ENCODE results near the gene SLC7A7.
"Not testable (repeated sequence)": the region's sequence is repeated elsewhere in the genome, so short reads cannot be mapped to it uniquely, and the experiment has no call there.

SLC7A7 gene

DNA sequence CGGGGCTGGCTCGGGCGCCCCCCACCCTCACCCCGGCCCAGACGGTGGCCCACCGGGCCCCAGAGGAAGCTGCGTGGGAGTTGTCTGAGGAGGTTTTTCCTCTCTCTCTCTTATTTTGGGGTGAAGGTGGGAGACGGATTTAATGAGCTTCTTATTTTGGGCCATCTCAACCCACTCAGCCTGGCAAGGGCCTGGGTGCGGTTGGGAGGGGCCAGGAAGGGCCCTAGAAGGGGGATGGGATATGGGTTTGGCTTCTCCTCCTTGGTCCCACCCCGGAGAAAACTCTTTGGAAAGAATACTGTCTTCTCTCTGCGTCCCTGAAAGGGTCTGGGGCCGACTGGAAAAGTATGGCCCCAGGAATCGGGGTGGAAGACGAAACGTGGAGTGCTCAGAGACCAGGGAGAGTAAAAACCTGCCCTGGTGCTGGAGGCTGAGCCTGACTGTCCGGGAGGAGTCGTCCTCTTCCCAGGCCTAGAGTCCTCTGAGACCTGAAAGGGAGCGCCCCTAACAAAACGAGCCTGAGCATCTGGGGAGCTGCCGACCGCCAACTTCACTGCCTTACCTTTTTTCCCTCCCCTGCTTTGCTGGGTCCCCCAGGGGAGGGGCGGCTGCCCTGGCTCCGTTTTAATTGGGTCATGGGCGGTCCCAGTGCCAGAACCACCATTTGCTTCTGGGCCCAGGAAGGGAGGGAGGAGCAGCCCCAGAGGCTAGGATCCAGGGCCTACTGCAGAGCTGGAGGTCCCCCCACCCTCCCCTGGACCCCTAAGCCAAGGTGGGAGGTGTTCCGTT lies 22.7 kb upstream of the SLC7A7 start:
- FAIRE-seq: no peak
- TF ChIP-seq POLR2A (IDR thresholded peaks at IDR 0.05; ENCODE audit: low read depth, low read length) (no peak), SPI1 (IDR thresholded peaks at IDR 0.05; ENCODE audit: low read depth, low read length) (no peak), POLR2AphosphoS5 (IDR thresholded peaks at IDR 0.05; ENCODE audit: low read depth, low read length) (no peak), TAF1 (IDR thresholded peaks at IDR 0.05; ENCODE audit: low read depth, low read length) (no peak), POU2F2 (IDR thresholded peaks at IDR 0.05; ENCODE audit: low read depth, low read length) (no peak), PAX5 (IDR thresholded peaks at IDR 0.05; ENCODE audit: insufficient read depth, low read length, severe bottlenecking) (no peak)
- no peak for DNase-seq (ENCODE audit: insufficient read length, low spot score)

DNA sequence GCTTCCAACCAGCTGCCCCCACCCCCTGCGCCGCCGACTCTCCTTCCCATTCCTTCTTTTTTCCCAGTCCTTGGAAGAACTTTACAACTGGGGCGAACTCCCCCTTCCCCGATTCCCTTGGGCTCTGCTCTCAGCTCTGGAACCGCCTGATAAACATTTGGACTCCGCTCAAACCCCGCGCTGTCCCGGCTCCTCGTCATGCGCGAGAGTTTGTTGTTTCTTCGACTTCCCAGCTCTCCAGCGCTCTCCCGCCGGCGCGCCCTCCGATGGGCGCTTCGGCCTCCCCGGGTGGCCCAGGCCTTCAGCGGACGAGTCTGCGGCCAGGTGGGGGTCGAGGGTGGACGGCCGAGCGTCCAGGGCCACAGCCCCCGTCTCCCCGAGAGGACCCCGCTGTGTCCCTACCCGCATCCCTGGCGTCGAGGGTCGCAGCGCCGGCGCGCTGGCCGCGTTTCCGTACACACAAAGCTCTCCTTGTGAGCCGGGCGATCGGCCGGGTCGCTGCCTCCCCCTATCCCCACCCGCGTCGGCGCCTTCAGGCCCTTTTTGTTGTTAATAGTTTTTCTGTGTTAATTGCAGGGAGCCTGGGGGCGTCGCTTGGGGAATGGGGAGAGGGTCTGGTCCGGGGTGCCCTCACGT lies 22.0 kb upstream of the SLC7A7 start:
- FAIRE-seq (no peak), DNase-seq (ENCODE audit: insufficient read length, low spot score) (no peak)
- TF ChIP-seq POLR2AphosphoS5 (IDR thresholded peaks at IDR 0.05; ENCODE audit: low read depth, low read length) (no peak), POU2F2 (IDR thresholded peaks at IDR 0.05; ENCODE audit: low read depth, low read length) (no peak), SPI1 (IDR thresholded peaks at IDR 0.05; ENCODE audit: low read depth, low read length) (no peak), POLR2A (IDR thresholded peaks at IDR 0.05; ENCODE audit: low read depth, low read length) (no peak), PAX5 (IDR thresholded peaks at IDR 0.05; ENCODE audit: insufficient read depth, low read length, severe bottlenecking) (no peak), TAF1 (IDR thresholded peaks at IDR 0.05; ENCODE audit: low read depth, low read length) (no peak)

DNA sequence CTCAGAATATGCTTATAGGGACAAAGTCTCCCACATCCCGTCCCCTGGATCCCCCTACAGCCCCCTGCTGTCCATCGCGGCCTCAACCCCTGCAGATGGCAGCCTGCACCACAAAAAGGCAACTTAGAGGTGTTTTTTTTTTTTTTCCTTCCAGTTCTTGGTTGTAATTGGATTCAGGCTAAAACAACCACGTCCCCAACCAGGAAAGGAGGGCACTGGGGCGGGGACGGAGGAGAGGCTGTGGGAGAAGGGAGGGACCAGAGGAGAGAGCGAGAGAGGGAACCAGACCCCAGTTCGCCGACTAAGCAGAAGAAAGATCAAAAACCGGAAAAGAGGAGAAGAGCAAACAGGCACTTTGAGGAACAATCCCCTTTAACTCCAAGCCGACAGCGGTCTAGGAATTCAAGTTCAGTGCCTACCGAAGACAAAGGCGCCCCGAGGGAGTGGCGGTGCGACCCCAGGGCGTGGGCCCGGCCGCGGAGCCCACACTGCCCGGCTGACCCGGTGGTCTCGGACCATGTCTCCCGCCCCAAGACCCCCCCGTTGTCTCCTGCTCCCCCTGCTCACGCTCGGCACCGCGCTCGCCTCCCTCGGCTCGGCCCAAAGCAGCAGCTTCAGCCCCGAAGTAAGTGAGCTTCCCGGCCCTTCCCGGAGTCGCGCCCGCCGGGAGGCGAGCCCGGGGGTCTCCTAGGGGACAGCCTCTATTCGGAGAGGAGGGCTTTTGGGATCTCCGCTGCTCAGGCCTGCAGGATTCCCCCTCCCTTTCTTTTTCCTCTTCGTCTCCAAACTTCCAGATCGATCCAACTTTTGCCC lies 21.3 kb upstream of the SLC7A7 start, which contains the start of gene MMP14:
Gene MMP14 (plus strand): TSS at position 285 of the 813 bp plus-strand sequence. CDS start 233 bp downstream, at position 518.
- TF ChIP-seq POLR2A (IDR thresholded peaks at IDR 0.05; ENCODE audit: low read depth, low read length) (no peak), SPI1 (IDR thresholded peaks at IDR 0.05; ENCODE audit: low read depth, low read length) (no peak), TAF1 (IDR thresholded peaks at IDR 0.05; ENCODE audit: low read depth, low read length) (no peak), POU2F2 (IDR thresholded peaks at IDR 0.05; ENCODE audit: low read depth, low read length) (no peak), PAX5 (IDR thresholded peaks at IDR 0.05; ENCODE audit: insufficient read depth, low read length, severe bottlenecking) (no peak), POLR2AphosphoS5 (IDR thresholded peaks at IDR 0.05; ENCODE audit: low read depth, low read length) (no peak)
- DNase-seq (ENCODE audit: insufficient read length, low spot score) (no peak), FAIRE-seq (no peak)

DNA sequence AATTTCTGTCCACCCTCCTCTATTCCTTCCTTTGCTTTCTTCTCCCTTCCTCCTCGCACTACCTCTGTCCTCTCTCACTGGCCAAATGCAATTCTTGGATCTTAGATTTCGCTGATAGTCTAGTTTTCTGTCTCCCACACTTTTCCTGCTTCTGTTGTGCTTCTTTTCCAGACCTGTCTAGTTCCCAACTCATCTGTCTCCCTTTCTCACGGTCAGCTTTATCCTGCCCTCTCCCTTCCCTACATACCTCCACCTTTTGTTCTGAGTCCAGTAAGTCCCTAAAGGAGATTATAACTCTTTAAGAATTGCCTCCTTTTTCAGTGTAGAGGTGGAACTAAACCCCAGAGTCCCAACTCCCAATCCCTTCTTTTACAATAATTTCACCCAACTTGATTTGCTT lies 20.3 kb upstream of the SLC7A7 start:
- FAIRE-seq (no peak), DNase-seq (ENCODE audit: insufficient read length, low spot score) (no peak)
- TF ChIP-seq POLR2A (IDR thresholded peaks at IDR 0.05; ENCODE audit: low read depth, low read length) (no peak), POU2F2 (IDR thresholded peaks at IDR 0.05; ENCODE audit: low read depth, low read length) (no peak), PAX5 (IDR thresholded peaks at IDR 0.05; ENCODE audit: insufficient read depth, low read length, severe bottlenecking) (no peak), POLR2AphosphoS5 (IDR thresholded peaks at IDR 0.05; ENCODE audit: low read depth, low read length) (no peak), SPI1 (IDR thresholded peaks at IDR 0.05; ENCODE audit: low read depth, low read length) (no peak), TAF1 (IDR thresholded peaks at IDR 0.05; ENCODE audit: low read depth, low read length) (no peak)

DNA sequence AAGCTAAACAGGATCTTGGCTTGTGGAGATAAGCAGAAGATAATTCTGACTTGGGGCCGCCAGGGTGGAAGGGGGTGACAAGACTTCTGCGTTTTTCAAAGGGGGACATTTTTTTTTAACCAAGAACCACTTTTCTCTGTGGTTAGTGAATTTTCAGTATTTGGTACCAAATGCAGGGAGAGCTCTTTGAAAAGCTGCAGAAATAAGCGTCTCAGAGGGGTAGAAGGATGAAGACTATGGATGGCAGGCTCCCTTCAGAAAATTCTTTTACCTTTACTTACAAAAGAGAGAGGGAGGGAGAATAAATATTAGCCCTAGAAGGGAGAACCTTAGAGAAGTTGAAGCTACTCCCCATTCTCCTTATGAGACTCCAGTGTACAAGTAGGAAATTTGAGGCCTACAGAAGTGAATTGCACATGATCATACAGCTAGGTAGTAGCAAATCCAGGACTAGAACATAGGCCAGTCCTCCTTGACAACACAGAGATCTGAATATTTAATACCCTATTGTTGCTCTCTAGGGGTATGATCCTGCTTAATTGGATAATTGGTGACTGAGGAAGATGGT lies 15.3 kb upstream of the SLC7A7 start:
- FAIRE-seq (no peak), DNase-seq (ENCODE audit: insufficient read length, low spot score) (no peak)
- TF ChIP-seq PAX5 (IDR thresholded peaks at IDR 0.05; ENCODE audit: insufficient read depth, low read length, severe bottlenecking) (no peak), POLR2A (IDR thresholded peaks at IDR 0.05; ENCODE audit: low read depth, low read length) (no peak), SPI1 (IDR thresholded peaks at IDR 0.05; ENCODE audit: low read depth, low read length) (no peak), TAF1 (IDR thresholded peaks at IDR 0.05; ENCODE audit: low read depth, low read length) (no peak), POLR2AphosphoS5 (IDR thresholded peaks at IDR 0.05; ENCODE audit: low read depth, low read length) (no peak)

DNA sequence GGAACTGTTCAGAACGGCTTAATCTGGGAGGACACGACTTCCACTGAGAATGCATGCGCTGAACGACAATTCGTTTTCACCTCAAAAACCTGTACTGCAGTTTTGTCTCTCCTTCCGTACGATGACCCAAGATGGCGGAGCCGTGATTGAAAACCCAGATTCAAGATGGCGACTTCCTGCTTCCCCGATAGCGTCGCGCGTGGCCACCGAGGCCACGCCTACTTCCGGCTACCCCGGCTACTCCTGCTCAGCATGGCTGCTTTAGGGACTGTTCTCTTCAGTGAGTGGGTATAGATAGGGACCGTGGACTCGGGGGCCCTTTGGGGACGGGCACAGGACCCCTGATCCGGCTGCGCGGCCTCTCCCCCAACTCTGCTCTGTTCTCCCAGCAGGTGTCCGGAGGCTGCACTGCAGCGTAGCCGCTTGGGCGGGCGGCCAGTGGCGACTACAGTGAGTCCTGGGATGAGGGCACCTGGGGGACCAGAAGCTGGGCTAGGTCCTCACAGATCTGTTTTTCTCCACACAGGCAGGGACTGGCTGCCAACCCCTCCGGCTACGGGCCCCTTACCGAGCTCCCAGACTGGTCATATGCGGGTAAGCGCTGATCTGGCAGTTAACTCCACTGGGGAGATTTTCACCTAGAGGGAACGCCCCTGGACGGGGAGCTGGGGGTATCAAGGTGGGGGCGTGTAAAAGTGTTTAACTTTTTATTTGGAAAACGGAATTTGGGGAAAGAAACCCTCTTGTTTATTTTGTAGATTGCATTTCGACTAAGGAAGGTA lies 14.6 kb upstream of the SLC7A7 start, which contains the start of gene MRPL52:
Gene MRPL52 (plus strand): TSS at position 227 of the 782 bp plus-strand sequence. CDS start 26 bp downstream, at position 253.
- TF ChIP-seq POLR2A (IDR thresholded peaks at IDR 0.05; ENCODE audit: low read depth, low read length) (peak; percentile 83), PAX5 (IDR thresholded peaks at IDR 0.05; ENCODE audit: insufficient read depth, low read length, severe bottlenecking) (peak; percentile 16), SPI1 (IDR thresholded peaks at IDR 0.05; ENCODE audit: low read depth, low read length) (0 out of 2 replicates have a peak, but pooled peaks have one; percentile 1), TAF1 (IDR thresholded peaks at IDR 0.05; ENCODE audit: low read depth, low read length) (peak; percentile 73), POU2F2 (IDR thresholded peaks at IDR 0.05; ENCODE audit: low read depth, low read length) (peak; percentile 75; the same call in 1 of the 2 replicates), POLR2AphosphoS5 (IDR thresholded peaks at IDR 0.05; ENCODE audit: low read depth, low read length) (peak; percentile 72)
- FAIRE-seq (peak; percentile 92), DNase-seq (ENCODE audit: insufficient read length, low spot score) (peak; percentile 77)

DNA sequence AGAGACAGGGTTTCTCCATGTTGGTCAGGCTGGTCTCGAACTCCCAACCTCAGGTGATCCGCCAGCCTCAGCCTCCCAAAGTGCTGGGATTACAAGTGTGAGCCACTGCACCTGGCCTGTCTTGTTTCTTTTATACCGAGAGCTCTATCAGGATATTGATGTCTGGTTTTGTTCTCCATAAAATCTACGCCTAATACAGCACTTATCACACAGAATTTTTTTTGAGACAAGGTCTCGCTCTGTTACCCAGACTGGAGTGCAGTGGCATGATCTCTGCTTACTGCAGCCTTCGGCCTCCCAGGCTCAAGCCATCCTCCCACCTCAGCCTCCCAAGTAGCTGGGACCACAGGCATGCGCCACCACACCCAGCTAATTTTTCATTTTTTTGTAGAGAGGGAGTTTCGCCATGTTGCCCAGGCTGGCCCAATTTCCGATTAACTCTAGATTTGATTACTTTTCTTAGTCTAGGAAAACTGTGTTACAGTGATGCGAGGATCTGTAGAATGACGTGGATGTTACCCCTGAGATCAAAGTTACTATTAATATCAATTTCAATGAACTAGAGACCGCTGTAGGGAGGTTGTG lies 13.9 kb upstream of the SLC7A7 start:
- not testable (repeated sequence) for FAIRE-seq; DNase-seq (ENCODE audit: insufficient read length, low spot score)

DNA sequence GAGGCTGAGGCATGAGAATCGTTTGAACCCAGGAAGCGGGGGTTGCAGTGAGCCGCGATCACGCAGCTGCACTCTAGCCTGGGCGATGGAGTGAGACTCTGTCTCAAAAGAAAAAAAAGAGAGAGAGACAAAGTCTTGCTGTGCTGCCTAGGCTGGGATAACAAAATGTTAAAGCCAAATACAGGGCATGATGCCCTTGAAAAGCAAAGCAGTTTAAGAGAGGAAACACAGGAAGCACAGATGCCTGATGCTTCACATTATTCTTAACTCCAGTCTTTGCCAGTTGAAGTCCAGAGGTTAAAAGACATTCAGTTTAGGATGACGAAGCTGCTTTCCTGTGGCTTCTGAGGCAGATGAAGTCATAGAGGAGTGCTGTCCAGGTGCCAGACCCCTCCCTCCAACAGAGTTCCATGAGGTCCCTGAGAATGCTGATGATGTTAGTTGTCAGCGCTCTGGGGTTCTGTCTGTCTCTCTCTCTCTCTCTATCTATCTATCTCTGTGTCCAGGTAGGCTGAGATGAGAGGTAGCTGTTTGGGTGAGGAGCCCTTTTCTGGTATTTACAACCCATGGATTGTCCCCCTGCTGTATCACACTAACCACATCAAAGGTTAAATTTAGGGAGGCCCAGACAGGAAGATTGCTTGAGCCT lies 9.6 kb upstream of the SLC7A7 start:
- DNase-seq (ENCODE audit: insufficient read length, low spot score) (no peak), FAIRE-seq (peak; percentile 40)

More for the DNA sequence above, 9.6 kb upstream of the SLC7A7 start:
- no peak for TF ChIP-seq POLR2A (IDR thresholded peaks at IDR 0.05; ENCODE audit: low read depth, low read length)
- no peak for TF ChIP-seq POLR2AphosphoS5 (IDR thresholded peaks at IDR 0.05; ENCODE audit: low read depth, low read length)
- no peak for TF ChIP-seq PAX5 (IDR thresholded peaks at IDR 0.05; ENCODE audit: insufficient read depth, low read length, severe bottlenecking)
- TF ChIP-seq SPI1 (IDR thresholded peaks at IDR 0.05; ENCODE audit: low read depth, low read length): no peak
- TF ChIP-seq TAF1 (IDR thresholded peaks at IDR 0.05; ENCODE audit: low read depth, low read length): no peak
- no peak for TF ChIP-seq POU2F2 (IDR thresholded peaks at IDR 0.05; ENCODE audit: low read depth, low read length)

Data from GM12891 (cell line).